Measurements from ENCODE around the gene CYS1. TPM values are rescaled to one million over a fixed set of nuclear protein-coding genes. Genes with fewer than 3 reads are reported as not detected.

The CYS1 gene
- total and polyA plus RNA-seq, 2 donors (not counting 3 experiments of a cell fraction or from before 2014, with no cell fraction given), result not detected

- H3K9me3 ChIP-seq (replicated peaks; ENCODE audit: control insufficient read depth, insufficient read depth, low read length), result no peaks in the 10 kb centered on the region
- H3K4me1 ChIP-seq (ENCODE audit: control insufficient read depth, extremely low read depth, insufficient read depth, low read length), result peaks cover 4% of the 10 kb centered on the region
- no peak for TF ChIP-seq JUN (IDR thresholded peaks at IDR 0.05; ENCODE audit: borderline replicate concordance, insufficient read depth, insufficient read length, low read depth)
- no peak for TF ChIP-seq POLR2AphosphoS5 (IDR thresholded peaks at IDR 0.05; ENCODE audit: insufficient read depth, low read depth, low read length)
- TF ChIP-seq FOS (IDR thresholded peaks at IDR 0.05; ENCODE audit: borderline replicate concordance, insufficient read depth, low read length), result no peak
- TF ChIP-seq MAX (IDR thresholded peaks at IDR 0.05; ENCODE audit: insufficient read depth, insufficient read length), result no peak
- TF ChIP-seq EZH2 (IDR thresholded peaks at IDR 0.05; ENCODE audit: borderline replicate concordance, low read depth, low read length, severe bottlenecking), result no peak
- no peak for TF ChIP-seq GATA2 (IDR thresholded peaks at IDR 0.05; ENCODE audit: insufficient read depth, insufficient read length, low read depth, low read length)
- TF ChIP-seq POLR2A (IDR thresholded peaks at IDR 0.05; ENCODE audit: low read depth, low read length), result no peak
- no peak for TF ChIP-seq CTCF (IDR thresholded peaks at IDR 0.05; ENCODE audit: extremely low read depth in 1 of 2, insufficient read depth in 1 of 2, low read depth in 1 of 2, low read length in 2 of 2)
- TF ChIP-seq MYC (IDR thresholded peaks at IDR 0.05; ENCODE audit: low read depth, low read length), result no peak
- H3K36me3 ChIP-seq (ENCODE audit: control insufficient read depth in 2 of 2, extremely low read depth in 1 of 2, insufficient read depth in 2 of 2, low read length in 2 of 2), result peaks cover 3 to 11% of the 10 kb centered on the region in 2 experiments
- no peaks in the 10 kb centered on the region for H3K27me3 ChIP-seq (ENCODE audit: control insufficient read depth in 2 of 2, insufficient read depth in 2 of 2, low read length in 2 of 2)
- intact Hi-C loops (cut with micrococcal nuclease), result no loop called here
- FAIRE-seq (no peak), DNase-seq (ENCODE audit: low read depth, low spot score) (no peak)
- no TSS peak for BruUV-seq (replicated peaks)
- H4K20me1 ChIP-seq (replicated peaks; ENCODE audit: control insufficient read depth, extremely low read depth, insufficient read depth, low read length), result no peaks in the 10 kb centered on the region
- no peak overlapping the region for H3K4me2 ChIP-seq (ENCODE audit: insufficient read depth, low read length)
- no peak overlapping the region for H2AFZ ChIP-seq (ENCODE audit: low read depth, low read length)
- H3K27ac ChIP-seq (ENCODE audit: insufficient read depth, low read depth, low read length), result no peak overlapping the region
- no peaks in the 10 kb centered on the region for H3K9me1 ChIP-seq (replicated peaks; ENCODE audit: control insufficient read depth, extremely low read depth, insufficient read depth, low read length)
- H3K79me2 ChIP-seq (ENCODE audit: control insufficient read depth, insufficient read depth, low read length), result no peaks in the 10 kb centered on the region
- dilution Hi-C loops (cut with MboI; ENCODE audit: extremely low pct_ligation_motif_present, low sequenced_read_pairs), result no loop called here
- H3K9ac ChIP-seq (replicated peaks; ENCODE audit: extremely low read depth, insufficient read depth, low read length), result no peak overlapping the region
- no peak overlapping the region for H3K4me3 ChIP-seq (replicated peaks in 1 of 3; ENCODE audit: insufficient read depth in 1 of 3, low read depth in 1 of 3, low read length in 3 of 3)
- ChIA-PET POLR2A (no interaction called here), CTCF (interaction anchor here (1.0 to 17.6 kb wide), 4 partner anchors 19 to 239 kb away, joined by 3 to 340 read pairs (median 84); no protein-coding TSS in a partner anchor)
Observed at GRCh38 chr2:10053351-10053750, 26.9 kb downstream of the CYS1 start.

Data from endothelial cell of umbilical vein (primary cell).